ENCODE results near the gene SLC31A2. TPM values are rescaled to one million over a fixed set of nuclear protein-coding genes. Genes with fewer than 3 reads are reported as not detected.
"Not testable (repeated sequence)": the region's sequence is repeated elsewhere in the genome, so short reads cannot be mapped to it uniquely, and the experiment has no call there.

The SLC31A2 gene, protein sequence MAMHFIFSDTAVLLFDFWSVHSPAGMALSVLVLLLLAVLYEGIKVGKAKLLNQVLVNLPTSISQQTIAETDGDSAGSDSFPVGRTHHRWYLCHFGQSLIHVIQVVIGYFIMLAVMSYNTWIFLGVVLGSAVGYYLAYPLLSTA
- 1.3 and 3.8 TPM in 2 replicates for total RNA-seq (2014; rRNA removed; shearing (Covaris generic))
- 1.4 and 1.8 TPM in 2 replicates for polyA plus RNA-seq (2016; fragmentation: Nextera tagmentation; extraction: Ambion mirVana)
- long read RNA-seq = 0 reads

GRCh38 chr9:113150670-113151611 is at the start of gene SLC31A2:
Gene SLC31A2 (plus strand): TSS chr9:113151007. CDS start chr9:113151075, 68 bp downstream.
- peaks cover 19% of the 10 kb centered on the region for H3K4me1 Mint-ChIP-seq
- Histone ChIP-seq H3K9me2 (ENCODE audit: insufficient read depth) (no peaks in the 10 kb centered on the region), H3K36me3 (ENCODE audit: insufficient read depth) (no peaks in the 10 kb centered on the region), H3K79me2 (replicated peaks; ENCODE audit: insufficient read depth) (no peaks in the 10 kb centered on the region), H3K27ac (ENCODE audit: low read depth) (no peak within 1 kb of the TSS), H3K4me2 (peak within 1 kb of the TSS; percentile 77), H3F3A (replicated peaks; ENCODE audit: low read depth) (no peaks in the 10 kb centered on the region), H3K4me3 (peak within 1 kb of the TSS; percentile 86), H2AFZ (peak within 1 kb of the TSS; percentile 96), H3K27me3 (ENCODE audit: insufficient read depth) (peaks cover 17% of the 10 kb centered on the region), H4K20me1 (replicated peaks; ENCODE audit: insufficient read depth) (no peaks in the 10 kb centered on the region), H3K4me1 (ENCODE audit: insufficient read depth) (peaks cover 1% of the 10 kb centered on the region)
- no peak within 1 kb of the TSS for H3K27ac Mint-ChIP-seq
- H3K9me3 Mint-ChIP-seq = no peaks in the 10 kb centered on the region
- DNase-seq (ENCODE audit: low spot score) = peak; percentile 96
- H3K36me3 Mint-ChIP-seq (ENCODE audit: low read depth) = no peaks in the 10 kb centered on the region
- ATAC-seq = peak; percentile 95
- peaks cover 19% of the 10 kb centered on the region for H3K27me3 Mint-ChIP-seq (ENCODE audit: insufficient read depth, low read depth, poor library complexity)
- H3K4me3 Mint-ChIP-seq = peak within 1 kb of the TSS; percentile 79
- TF ChIP-seq CREB1 (CRISPR knock-in tag; IDR thresholded peaks at IDR 0.05; ENCODE audit: low read depth) (peak; percentile 63), EZH2 (IDR thresholded peaks at IDR 0.05; ENCODE audit: low read depth, unreplicated experiment) (no peak), POLR2AphosphoS5 (IDR thresholded peaks at IDR 0.05; ENCODE audit: low read depth) (peak; percentile 67), CTCF (conservative IDR thresholded peaks at IDR 0.05; ENCODE audit: low read depth in 2 of 2) (peak; percentile 36 to 51)
- TF ChIP-seq, protein P1, sequence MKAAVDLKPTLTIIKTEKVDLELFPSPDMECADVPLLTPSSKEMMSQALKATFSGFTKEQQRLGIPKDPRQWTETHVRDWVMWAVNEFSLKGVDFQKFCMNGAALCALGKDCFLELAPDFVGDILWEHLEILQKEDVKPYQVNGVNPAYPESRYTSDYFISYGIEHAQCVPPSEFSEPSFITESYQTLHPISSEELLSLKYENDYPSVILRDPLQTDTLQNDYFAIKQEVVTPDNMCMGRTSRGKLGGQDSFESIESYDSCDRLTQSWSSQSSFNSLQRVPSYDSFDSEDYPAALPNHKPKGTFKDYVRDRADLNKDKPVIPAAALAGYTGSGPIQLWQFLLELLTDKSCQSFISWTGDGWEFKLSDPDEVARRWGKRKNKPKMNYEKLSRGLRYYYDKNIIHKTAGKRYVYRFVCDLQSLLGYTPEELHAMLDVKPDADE (IDR thresholded peaks at IDR 0.05) = peak; percentile 73; the same call in 1 of the 2 replicates

GRCh38 chr9:113105345-113105744 is 45.5 kb upstream of the SLC31A2 start:
- not testable (repeated sequence) for H3K36me3 Mint-ChIP-seq (ENCODE audit: low read depth); H3F3A ChIP-seq (replicated peaks; ENCODE audit: low read depth); H3K4me3 Mint-ChIP-seq; H3K4me1 ChIP-seq (ENCODE audit: insufficient read depth); H3K4me1 Mint-ChIP-seq; H3K27ac ChIP-seq (ENCODE audit: low read depth); ATAC-seq; H3K36me3 ChIP-seq (ENCODE audit: insufficient read depth); H3K27me3 Mint-ChIP-seq (ENCODE audit: insufficient read depth, low read depth, poor library complexity); DNase-seq (ENCODE audit: low spot score); H3K9me3 Mint-ChIP-seq; H3K27ac Mint-ChIP-seq; H3K4me2 ChIP-seq; H3K79me2 ChIP-seq (replicated peaks; ENCODE audit: insufficient read depth); H3K4me3 ChIP-seq; H4K20me1 ChIP-seq (replicated peaks; ENCODE audit: insufficient read depth); H2AFZ ChIP-seq; H3K9me2 ChIP-seq (ENCODE audit: insufficient read depth)
- H3K27me3 ChIP-seq (ENCODE audit: insufficient read depth) = peaks cover 45% of the 10 kb centered on the region
